Measurements from ENCODE around the gene LMBR1L. TPM values are rescaled to one million over a fixed set of nuclear protein-coding genes. Genes with fewer than 3 reads are reported as not detected.
A peak's percentile ranks its signal among the peaks of the same experiment; 100 is the strongest.

Gene LMBR1L
- total and polyA plus RNA-seq, 2 of the 13 experiments (the other 11 are each of a cell fraction or from before 2014, with no cell fraction given) = 12.2 to 65.9 TPM

- TF ChIP-seq CREBL2 (CRISPR knock-in tag; IDR thresholded peaks at IDR 0.05; ENCODE audit: borderline replicate concordance) = no peak
- no peak for TF ChIP-seq MED13 (CRISPR knock-in tag; IDR thresholded peaks at IDR 0.05)
- no peak for TF ChIP-seq HMGA1 (CRISPR knock-in tag; conservative IDR thresholded peaks at IDR 0.05)
- peak; percentile 52; the same call in 1 of the 2 replicates for TF ChIP-seq SIN3A (IDR thresholded peaks at IDR 0.05; ENCODE audit: borderline replicate concordance, low read depth, low read length)
- TF ChIP-seq SOX13 (IDR thresholded peaks at IDR 0.05) = no peak
- TF ChIP-seq SOX13 (CRISPR knock-in tag; conservative IDR thresholded peaks at IDR 0.05 in 1 of 2, IDR thresholded peaks at IDR 0.05 in 1 of 2) = no peak; a peak in 1 of 4 replicates
- no peak for TF ChIP-seq TRIM22 (IDR thresholded peaks at IDR 0.05)
- no peak for TF ChIP-seq NFIB (CRISPR knock-in tag; IDR thresholded peaks at IDR 0.05; ENCODE audit: borderline replicate concordance)
- TF ChIP-seq RAD21 (CRISPR knock-in tag; IDR thresholded peaks at IDR 0.05) = no peak; the same call in 1 of the 2 replicates
- no peak for TF ChIP-seq PLRG1 (conservative IDR thresholded peaks at IDR 0.05)
- TF ChIP-seq CCDC6 (CRISPR knock-in tag; IDR thresholded peaks at IDR 0.05) = no peak; the same call in 1 of the 2 replicates
- no peak for TF ChIP-seq TCF7 (IDR thresholded peaks at IDR 0.05; ENCODE audit: low read depth)
- 0 out of 2 replicates have a peak, but pooled peaks have one; percentile 35 for TF ChIP-seq E2F2 (CRISPR knock-in tag; IDR thresholded peaks at IDR 0.05; ENCODE audit: borderline replicate concordance)
- no peak for TF ChIP-seq RBM22 (optimal IDR thresholded peaks at IDR 0.05; ENCODE audit: low read length)
- TF ChIP-seq ZNF33B (CRISPR knock-in tag; IDR thresholded peaks at IDR 0.05) = no peak
- no peak for TF ChIP-seq GTF2F1 (IDR thresholded peaks at IDR 0.05; ENCODE audit: low read length)
- TF ChIP-seq CREB1 (IDR thresholded peaks at IDR 0.05) = peak; percentile 89
- peak; percentile 96 for TF ChIP-seq CREB1 (CRISPR knock-in tag; IDR thresholded peaks at IDR 0.05)
- TF ChIP-seq KLF13 (CRISPR knock-in tag; IDR thresholded peaks at IDR 0.05) = no peak
- TF ChIP-seq ZNF850 (CRISPR knock-in tag; conservative IDR thresholded peaks at IDR 0.05) = no peak
- TF ChIP-seq GATAD2A (CRISPR knock-in tag; IDR thresholded peaks at IDR 0.05) = no peak
- TF ChIP-seq PAWR (CRISPR knock-in tag; IDR thresholded peaks at IDR 0.05; ENCODE audit: borderline replicate concordance) = no peak
- TF ChIP-seq ZNF207 (IDR thresholded peaks at IDR 0.05; ENCODE audit: borderline replicate concordance) = no peak
- no peak for TF ChIP-seq ZNF792 (CRISPR knock-in tag; IDR thresholded peaks at IDR 0.05)
- TF ChIP-seq PHF8 (CRISPR knock-in tag; IDR thresholded peaks at IDR 0.05) = peak; percentile 76
- 0 out of 2 replicates have a peak, but pooled peaks have one; percentile 4 for TF ChIP-seq ZNF333 (CRISPR knock-in tag; IDR thresholded peaks at IDR 0.05; ENCODE audit: borderline replicate concordance)
- no peak for TF ChIP-seq RFX1 (IDR thresholded peaks at IDR 0.05)
- no peak for TF ChIP-seq STAG1 (CRISPR knock-in tag; IDR thresholded peaks at IDR 0.05)
- peak; percentile 59; the same call in 1 of the 2 replicates for TF ChIP-seq TBX2 (CRISPR knock-in tag; IDR thresholded peaks at IDR 0.05; ENCODE audit: borderline replicate concordance)
- TF ChIP-seq TBX3 (IDR thresholded peaks at IDR 0.05; ENCODE audit: borderline replicate concordance) = no peak
- peak; percentile 55; the same call in 1 of the 2 replicates for TF ChIP-seq ZBTB20 (CRISPR knock-in tag; IDR thresholded peaks at IDR 0.05; ENCODE audit: borderline replicate concordance, low read depth)
- TF ChIP-seq ZNF781 (CRISPR knock-in tag; IDR thresholded peaks at IDR 0.05; ENCODE audit: borderline replicate concordance, not compliant biosample characterization) = peak; percentile 54
Measured at GRCh38 chr12:49110464-49111155, at the start of gene LMBR1L (continued).
